NCI-H1930 (cell line): ENCODE data around the gene CCDC112.

Experiments used
- DNase-seq, 2 experiments: peaks; one replicate each; lab custom pipeline; 2025; lab: John Stamatoyannopoulos, UW

Gene CCDC112

DNA sequence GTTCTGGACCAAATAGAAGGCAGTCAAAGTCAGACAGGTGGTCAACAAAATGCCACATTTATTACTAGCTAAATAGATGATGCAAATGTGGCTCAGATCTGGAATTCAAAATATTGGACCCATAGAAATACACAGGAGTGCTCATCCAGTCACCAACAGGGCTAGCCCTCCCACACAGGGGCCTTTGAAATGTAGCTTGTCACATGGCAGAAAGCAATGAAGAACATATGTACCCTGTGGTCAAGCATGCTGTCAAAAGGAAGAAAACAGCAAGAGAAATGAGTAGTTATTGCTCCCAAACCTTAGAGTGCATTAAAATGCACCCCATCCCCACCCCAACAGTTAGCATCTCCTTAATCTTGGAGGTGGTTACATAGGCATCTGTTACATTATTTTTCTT is 20.9 kb upstream of the CCDC112 start:
- DNase-seq = no peak

DNA sequence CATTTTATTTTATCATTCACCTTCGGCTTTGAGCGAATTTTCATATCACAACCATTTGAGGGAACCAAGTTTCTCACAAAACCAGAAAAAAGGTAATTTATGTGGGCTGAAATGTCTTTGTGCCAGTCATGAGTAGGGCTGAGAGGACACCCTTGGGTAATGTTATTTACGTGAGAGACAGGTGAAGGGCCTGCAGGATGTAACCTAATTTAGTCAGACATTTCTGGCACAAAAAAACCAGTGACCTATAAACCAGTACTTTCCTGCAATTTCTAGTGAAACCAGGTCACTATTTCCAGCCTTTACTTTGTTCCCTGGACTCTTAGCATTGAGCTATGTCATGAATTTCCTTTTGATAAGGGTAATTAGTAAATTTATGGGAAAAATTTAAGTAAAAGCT is 17.2 kb upstream of the CCDC112 start:
- no peak for DNase-seq

DNA sequence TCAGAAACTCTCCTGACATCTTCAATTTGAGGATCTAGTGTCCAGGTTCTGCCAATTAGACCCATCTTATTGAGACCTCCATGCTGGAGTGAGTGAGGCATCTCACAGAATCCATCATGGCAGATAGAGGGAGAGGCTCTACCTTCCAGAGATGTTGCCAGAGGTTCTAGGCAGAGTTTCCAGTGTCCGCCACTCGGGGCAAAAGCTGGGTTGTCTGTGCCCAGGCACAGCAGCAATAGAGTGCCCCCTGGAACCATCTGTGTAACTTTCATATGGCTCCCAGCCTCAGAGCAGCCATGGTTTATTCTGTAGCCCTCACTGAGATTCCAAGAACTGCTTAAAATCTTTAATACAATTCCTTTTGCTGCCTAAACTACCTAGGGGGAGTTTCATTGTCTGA is 16.6 kb upstream of the CCDC112 start:
- DNase-seq = no peak

DNA sequence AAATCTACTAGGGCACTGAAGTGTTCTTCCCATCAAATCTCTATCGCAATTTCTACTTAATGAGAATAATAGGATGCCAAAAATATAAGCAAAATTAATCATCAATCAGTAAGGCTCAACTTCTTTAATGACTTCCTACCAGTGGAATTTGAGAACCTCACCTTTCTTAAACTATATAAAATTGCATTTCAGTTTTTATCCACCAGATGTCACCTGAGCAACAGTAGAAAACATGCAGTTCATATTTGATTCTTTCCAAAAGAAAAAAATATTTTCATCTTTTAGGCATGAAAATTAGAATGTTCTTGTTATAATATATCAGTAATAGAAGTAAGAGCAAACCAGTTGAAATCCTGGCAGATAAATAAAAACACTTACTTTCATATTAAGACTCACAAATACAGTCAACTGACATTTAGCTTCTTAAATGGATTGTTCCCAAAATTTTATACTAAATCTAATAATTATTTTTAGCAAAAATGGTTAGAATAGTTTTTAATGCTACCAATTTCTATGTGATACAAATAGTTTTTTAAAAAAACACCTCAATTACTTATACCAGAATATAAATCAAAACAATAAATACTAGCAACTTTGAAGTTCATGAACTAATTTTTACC is 13.4 kb upstream of the CCDC112 start:
- DNase-seq = peak in 1 of 2 experiments; percentile 1

DNA sequence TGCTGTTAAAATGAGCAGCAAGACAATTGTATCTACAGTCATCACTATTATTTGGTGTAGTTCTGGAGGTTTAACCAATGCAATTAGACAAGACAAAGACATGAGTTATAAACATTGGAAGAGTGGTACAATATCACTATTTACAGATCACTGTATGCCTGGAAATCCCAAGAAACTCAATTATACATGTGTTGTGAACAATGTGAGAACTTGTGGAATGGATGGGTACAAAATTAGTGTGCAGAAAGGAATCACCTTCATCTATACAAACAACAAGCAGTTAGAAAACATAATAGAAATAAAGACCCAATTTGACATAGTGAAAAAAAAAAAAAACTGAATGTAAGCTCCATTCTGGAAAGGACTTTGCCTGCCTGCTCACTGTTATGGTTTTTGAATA is 12.4 kb upstream of the CCDC112 start:
- no peak for DNase-seq

DNA sequence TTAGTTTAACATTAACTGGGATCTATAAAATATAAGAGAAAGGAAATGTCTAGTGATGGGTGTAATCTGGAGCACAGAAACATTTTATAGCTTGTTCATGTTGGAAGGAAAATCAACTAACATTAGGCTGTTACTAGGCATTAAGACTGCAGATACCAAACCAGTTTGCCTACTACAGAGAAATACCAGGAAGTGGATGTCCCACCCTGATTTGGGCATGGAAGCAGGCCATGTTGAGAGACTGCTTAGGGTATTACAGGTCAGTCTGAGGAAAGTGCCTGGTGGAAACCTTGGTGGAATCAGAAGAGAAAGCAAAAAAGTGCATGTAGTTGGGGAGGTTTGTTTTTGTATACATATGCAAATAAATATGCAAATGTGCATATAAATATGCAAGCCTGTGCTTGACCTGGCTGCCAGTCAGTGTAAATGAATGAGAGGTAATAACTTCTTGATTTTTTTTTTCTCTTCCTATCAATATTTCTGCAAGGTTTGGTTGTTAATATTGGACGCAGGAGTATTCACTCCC is 9.6 kb upstream of the CCDC112 start:
- no peak for DNase-seq

DNA sequence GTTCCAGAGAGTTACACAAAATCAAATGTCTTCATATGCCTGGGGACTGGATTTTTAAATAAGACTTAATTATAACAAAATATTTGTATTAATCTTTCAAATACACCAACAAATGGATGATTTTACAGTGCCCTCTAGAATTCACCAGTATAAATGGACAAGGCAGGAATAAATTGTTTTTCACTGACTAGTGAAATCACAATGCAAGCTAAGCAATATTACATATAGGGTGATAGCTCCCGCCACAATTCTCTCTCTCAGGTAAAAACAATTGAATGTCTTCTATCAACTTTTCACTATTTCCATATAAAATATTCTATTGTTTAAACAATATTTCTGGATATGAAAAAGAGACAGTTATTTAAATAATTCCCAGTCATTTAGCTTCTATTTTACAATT is 8.0 kb upstream of the CCDC112 start:
- no peak for DNase-seq

DNA sequence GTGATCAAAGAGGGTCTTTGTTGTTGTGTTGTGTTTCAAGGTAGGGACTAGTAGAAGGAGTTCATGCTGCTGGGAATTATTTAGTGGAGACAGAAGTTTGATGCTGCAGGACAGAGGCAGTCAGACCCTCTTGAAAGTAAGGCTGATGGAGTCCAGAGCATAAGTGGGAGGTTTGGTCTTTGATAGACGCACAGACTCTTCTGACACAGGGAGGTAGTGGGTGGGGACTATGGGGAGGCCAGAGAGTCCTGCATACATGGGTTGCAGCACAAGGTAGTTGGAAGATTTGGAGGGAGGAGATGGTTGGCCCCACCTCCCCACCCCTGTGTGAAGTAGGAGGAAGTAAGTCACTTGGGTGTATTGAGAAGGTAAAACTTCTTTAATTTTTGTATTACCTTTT is 2.4 kb upstream of the CCDC112 start:
- no peak for DNase-seq

DNA sequence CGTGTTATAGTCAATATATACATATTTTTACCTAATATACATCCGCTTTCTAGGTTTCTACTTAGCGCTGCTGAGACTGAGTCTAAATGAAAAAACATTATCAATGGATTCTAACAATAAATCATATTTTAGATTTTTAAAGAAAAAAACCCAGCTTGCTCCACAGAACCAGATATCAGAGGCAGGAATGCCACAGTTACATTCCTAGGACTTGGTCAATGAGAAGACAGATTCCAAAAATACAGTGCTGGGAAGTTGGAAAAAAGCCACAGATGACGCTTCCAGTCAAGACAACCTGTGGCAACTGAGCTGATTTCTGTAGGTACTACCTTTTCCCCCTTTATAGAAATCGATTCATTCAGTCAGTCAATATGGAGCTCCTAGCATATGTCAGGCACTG is 577 bp upstream of the CCDC112 start:
- no peak for DNase-seq

DNA sequence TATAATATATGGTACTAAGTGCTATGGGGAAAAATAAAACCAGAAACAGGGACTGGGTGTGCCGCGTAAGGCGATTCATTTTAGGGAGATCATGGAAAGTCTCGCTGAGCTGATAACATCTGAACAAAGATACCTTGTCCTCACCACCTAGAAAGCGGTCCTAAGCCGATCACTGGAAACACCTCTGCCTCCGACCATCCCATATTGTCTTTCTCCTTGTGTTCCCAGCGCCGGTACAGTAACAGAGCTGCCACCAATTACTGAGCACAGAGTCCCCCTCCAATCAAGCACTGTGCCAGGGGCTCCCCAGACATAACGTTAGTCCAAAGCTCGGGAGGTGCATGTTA is 704 bp downstream of the CCDC112 start:
- DNase-seq = peak in 1 of 2 experiments; percentile 7

DNA sequence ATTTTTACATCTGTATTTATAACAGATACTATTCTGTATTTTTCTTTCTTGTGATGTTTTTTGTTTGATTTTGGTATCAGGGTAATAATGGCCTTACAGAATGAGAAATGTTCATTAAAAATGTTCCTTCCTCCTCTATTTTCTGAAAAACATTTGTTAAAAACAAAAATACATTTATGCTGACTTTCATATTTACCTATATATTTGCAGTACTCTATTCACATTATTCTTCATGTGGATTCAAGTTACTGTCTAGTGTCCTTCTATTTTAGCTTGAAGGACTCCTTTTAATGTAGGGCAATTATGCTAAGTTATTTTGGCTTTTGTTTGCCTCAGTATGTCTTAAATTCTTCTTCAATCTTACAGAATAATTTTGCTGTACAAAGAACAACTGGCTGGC is 5.1 kb downstream of the CCDC112 start:
- DNase-seq = no peak

DNA sequence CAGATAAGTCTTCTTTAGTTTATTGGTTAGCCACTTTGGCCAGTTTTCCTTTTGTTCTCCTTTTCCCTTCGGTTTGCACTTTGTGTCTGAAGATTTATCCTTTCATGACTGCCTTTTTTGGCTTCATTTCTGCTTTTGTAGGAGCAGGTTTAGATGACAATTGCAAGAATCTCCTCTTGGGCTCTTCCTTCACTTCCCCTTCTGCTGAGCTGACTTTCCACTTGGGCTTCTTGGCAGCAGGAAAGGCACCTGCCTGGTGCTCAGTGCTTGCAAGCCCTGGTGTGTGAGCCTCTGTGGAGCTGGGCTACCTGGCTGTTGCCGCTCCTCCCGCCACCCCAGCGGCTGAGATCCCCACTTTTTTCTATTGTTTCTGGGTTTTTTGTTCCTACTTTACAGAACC is 7.3 kb downstream of the CCDC112 start:
- no peak for DNase-seq

DNA sequence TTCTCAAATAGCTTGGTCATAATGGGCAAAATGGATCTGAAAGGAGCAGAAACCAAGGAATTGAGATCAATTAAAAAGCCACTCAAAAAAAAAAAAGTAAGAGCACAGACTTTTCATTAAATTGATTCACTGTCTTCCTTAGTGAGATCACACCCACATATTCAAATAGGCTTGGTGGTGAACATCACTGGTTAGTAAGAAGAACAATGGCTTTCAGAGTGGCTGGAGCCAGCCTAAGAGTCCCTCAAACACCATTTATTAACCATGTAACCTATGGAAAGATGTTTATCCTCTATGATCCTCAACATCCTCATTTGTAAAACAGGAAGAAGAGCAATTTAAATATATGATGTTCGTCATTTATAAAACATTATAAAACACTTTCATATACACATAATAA is 12.4 kb downstream of the CCDC112 start:
- no peak for DNase-seq

DNA sequence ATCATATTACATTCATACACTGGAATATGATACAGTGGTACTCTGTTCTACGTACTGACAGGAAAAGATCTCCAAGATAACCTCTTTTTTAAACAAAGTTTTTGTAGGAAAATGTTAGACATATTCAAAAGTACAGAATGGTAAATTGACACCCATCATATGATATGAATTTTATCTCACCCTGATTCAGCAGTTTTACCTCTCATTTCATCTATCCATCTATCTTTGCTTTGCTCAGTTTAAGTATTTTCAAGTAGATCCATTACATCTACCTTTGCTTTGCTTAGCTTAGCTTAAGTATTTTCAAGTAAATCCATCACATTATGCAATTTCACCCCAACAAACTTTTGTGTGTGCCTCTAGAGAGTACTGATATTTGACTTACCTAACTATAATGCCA is 14.3 kb downstream of the CCDC112 start:
- no peak for DNase-seq

DNA sequence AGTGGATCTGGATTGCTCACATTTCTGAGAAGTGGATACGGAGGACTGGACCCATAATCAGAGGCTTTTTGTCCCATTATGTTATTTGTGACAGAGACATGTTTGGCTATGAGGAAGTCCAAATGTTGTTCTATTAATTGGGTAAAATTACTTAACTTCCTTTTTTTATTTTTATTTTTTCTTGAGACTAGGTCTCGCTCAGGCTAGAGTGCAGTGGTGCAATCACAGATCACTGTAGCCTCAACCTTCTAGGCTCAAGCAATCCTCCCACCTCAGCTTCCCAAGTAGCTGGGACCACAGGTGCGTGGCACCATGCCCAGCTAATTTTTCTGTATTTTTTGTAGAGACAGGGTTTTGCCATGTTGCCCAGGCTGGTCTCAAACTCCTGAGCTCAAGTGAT is 21.9 kb downstream of the CCDC112 start:
- no peak for DNase-seq

DNA sequence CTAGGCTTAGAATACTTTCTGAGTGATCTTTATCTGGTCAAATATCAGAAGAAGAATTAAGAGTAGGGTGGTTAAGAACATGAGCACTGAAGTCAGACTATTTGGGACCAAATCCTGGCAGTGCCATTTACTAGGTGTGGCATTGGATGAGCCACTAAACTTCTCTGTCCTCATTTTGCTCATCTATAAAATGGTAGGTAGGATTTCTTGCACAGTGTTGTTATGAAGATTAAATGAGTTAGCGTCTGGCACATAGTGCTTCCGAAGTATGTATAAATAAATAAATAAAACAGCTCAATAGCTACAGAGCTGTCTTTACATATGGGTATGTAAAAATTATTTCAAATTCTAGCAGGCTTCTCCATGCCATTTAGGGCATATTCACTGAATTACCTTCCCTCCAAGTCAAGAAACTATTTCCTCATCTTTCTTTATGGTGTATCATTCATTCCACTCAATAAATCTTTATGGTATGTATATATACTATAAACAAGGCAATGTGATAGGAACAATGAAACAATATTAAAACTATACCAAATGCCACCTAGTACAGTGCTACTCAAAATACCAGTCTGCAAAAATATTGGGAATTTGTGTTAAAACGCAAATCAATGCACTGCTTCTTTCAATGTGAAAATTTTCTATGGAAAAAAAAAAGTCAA is 24.0 kb downstream of the CCDC112 start:
- DNase-seq = no peak

DNA sequence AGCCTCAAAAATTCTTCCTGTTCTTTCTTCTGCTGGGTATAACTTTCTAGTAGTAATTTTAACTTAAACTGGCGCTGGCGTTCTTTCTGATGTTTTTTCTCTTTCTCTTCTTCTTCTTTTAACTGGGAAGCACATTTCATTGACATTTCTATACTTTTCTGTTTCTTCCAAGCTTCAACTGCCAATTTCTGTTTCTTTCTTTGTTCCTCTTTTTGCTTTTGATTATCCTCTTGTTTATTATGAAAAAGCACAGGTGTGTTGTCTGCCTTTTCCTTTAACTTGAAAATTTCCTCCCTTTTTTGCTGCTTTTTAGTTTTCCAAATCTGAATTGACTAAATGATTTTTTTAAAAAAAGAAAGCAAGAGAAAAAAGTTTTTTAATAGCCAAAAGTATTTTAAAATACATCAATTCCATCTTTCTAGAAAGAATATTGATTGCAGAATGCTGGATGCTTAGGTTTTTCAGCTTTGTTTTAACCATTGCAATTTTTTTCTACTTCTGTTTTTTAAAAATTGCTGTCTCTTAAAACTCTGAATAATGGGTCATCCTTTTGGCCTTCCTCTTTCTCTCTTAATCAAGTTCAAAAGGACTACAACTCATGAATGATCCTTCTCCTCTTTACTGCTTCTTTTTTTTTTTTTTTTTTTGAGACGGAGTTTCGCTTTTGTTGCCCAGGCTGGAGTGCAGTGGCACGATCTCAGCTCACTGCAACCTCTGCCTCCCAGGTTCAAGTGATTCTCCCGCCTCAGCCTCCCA is 25.0 kb downstream of the CCDC112 start:
- no peak for DNase-seq

DNA sequence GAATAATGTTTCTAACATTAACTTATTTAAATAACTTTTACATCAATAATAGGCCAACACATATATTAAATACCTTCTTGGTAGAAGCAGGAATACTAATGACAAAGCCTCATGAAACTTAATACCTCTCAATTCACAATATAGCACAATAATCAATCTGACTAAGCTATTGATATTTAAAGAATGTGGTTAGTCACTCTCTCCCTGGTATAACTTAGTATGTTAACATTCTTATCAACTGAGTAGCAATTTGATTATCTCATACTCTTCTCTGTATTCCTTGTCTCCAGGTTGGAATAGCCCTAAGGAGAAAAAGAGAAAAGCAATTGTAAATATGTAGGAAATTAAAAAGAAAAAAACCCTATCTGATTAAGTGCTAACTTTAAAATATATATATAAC is 28.8 kb downstream of the CCDC112 start:
- DNase-seq = no peak

DNA sequence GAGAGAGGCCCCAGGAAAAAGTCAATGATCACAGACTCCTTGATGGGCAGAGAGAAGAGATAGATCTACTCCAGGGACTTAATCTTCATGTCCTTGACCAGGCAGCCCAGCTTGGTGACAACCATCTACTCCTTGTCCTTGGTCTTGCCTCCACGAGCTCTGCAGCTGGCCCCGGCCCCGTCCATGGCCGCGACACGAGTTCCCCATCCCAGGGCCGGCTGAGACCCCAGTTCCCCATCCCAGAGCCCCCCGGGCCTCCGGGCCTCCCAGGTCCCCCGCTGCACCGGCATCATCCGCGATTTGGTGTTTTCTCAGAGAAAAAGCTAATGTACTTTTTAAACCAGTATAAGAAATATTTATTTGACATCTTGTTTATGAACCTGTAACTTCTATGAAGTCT is 31.2 kb downstream of the CCDC112 start:
- DNase-seq = no peak

DNA sequence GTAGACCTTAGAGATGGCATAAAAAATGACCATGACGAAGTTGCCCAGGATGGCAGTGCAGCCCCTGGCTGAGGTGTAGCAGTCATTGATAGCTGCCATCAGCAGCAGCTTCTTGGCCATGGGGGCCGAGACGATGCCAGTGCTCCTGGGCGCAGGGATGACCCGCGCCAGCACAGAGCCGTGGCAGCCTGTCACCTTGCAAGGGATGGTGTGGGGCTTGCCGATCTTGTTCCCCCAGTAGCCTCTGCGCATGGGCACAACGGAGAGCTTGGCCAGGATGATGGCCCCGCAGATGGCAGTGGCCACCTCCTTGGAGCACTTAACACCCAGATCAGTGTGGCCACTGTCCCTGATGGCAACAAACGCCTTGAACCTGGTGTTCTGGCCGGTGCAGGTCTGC is 31.7 kb downstream of the CCDC112 start:
- no peak for DNase-seq

DNA sequence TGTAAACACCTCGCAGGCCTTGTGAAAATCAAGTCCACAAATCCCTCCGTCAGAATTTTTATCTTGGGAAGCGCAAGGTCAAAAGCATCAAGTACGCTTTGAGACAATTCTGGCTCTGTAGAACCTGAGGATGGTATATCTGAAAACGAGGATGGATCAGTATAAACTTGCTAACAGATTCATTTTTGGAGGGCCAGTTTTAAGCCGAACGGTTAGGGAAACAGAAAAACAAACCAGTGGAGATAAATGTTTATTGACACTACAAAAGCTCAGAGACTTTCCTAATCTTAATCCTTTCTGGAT is 33.4 kb downstream of the CCDC112 start:
- DNase-seq = no peak

DNA sequence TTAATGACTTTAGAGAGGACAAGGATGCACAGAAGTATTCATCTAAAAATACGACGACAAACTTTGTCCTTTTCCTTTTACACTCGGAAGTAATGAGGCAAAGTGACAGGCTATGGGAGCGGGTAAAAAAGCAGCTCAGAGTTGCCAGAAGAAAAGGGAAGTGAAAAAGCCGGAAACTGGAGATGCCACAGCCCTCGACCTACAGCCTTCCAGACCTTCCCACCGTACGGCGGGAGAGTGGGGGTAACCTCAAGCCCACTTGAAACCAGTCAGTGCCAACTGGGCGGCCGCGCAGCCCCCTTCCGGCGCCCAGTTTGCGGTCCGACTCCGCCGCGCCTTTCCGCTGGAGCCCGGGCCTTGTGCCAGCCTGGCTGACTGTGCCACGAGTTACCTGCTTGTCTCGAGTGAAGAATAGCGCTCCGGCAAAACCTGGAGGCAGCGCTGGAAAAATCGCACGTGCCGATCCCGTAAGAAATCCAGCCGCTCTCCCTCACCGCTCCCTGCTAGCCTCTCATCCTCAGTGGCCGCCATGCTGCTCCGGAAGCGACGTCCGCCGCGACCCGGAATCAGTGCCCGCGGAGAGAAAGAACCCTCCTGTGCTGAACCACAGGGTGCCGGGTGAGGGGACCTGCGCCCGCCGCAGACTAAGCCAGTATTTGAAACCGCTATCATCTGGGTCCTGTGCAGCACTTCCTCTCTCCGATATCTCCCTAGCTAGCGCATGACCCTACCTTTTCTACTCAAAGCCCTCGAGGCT is 34.0 kb downstream of the CCDC112 start, which contains the start of gene PGGT1B:
Gene PGGT1B, minus strand, starts transcription at position 557 of the 757 bp plus-strand sequence. Its CDS starts 26 bp downstream, at position 531.
- peak; percentile 32 to 39 for DNase-seq

DNA sequence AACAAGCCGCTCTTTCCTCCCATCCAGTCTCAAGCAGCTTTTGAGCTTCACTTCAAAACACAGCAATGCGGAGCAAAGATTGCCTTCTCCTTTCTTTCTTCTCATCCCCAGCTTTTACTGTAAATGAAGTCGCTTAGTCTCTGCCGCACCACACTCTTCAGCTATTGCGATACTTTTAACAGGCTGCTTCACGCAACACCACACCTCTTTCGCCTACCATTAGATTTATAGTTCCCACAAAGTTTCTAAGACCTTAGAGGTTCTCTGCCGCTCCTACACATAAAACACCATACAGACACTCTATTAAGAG is 34.5 kb downstream of the CCDC112 start:
- no peak for DNase-seq
